ENCODE data around the gene NUP188. TPM values are rescaled to one million over a fixed set of nuclear protein-coding genes. Genes with fewer than 3 reads are reported as not detected.

Gene NUP188
- total and polyA plus RNA-seq, 2 of the 4 experiments (the other 2 are of a cell fraction) = 53.0 to 59.1 TPM

GRCh38 chr9:129011170-129011569 is 63.7 kb downstream of the NUP188 start:
- H3K4ac ChIP-seq (ENCODE audit: low read depth, low read length) = no peak overlapping the region
- no peak overlapping the region for H3K23ac ChIP-seq (ENCODE audit: low read depth, low read length)
- H2AK5ac ChIP-seq (ENCODE audit: low read depth, low read length) = no peak overlapping the region
- no peak overlapping the region for H3K18ac ChIP-seq (ENCODE audit: low read depth, low read length)
- 0 out of 4 replicates have a peak, but pooled peaks cover 0 to 6% of the 10 kb centered on the region in 2 experiments for H3K79me1 ChIP-seq (ENCODE audit: low read depth in 1 of 2, low read length in 2 of 2)
- H2AFZ ChIP-seq (replicated peaks; ENCODE audit: low read length, poor library complexity) = no peak overlapping the region
- no peaks in the 10 kb centered on the region for H3K4me1 ChIP-seq (ENCODE audit: control insufficient read depth, insufficient read depth, low read length)
- H3K27me3 ChIP-seq (ENCODE audit: control insufficient read depth, insufficient read depth, low read length) = no peaks in the 10 kb centered on the region
- POLR2A ChIA-PET (ENCODE audit: unreplicated experiment) = interaction anchor here (0.6 kb wide), 1 partner anchor 149 kb away, joined by 7 read pairs; no protein-coding TSS in a partner anchor
- no peak overlapping the region for H3K4me2 ChIP-seq (ENCODE audit: low read depth, low read length)
- no peak for TF ChIP-seq SMC3 (IDR thresholded peaks at IDR 0.05; ENCODE audit: low read depth, low read length)
- TF ChIP-seq RAD21 (IDR thresholded peaks at IDR 0.05; ENCODE audit: low read length) = no peak
- no peak for TF ChIP-seq ELK1 (IDR thresholded peaks at IDR 0.05; ENCODE audit: borderline replicate concordance, low read depth, low read length)
- TF ChIP-seq NFE2L2 (IDR thresholded peaks at IDR 0.05; ENCODE audit: low read depth, low read length) = no peak
- TF ChIP-seq POLR2A (IDR thresholded peaks at IDR 0.05; ENCODE audit: low read depth, low read length) = no peak
- no peak for TF ChIP-seq RFX5 (IDR thresholded peaks at IDR 0.05; ENCODE audit: low read depth, low read length)
- no peak for TF ChIP-seq CHD1 (IDR thresholded peaks at IDR 0.05; ENCODE audit: low read depth, low read length)
- no peak for TF ChIP-seq CTCF (conservative IDR thresholded peaks at IDR 0.05; ENCODE audit: low read depth, low read length)
- TF ChIP-seq MXI1 (IDR thresholded peaks at IDR 0.05; ENCODE audit: borderline replicate concordance, low read depth, low read length) = no peak
- no peak for TF ChIP-seq MAZ (IDR thresholded peaks at IDR 0.05; ENCODE audit: borderline replicate concordance, low read depth, low read length)
- TF ChIP-seq RCOR1 (IDR thresholded peaks at IDR 0.05; ENCODE audit: insufficient replicate concordance, low read length) = no peak
- no peak for TF ChIP-seq MAFK (IDR thresholded peaks at IDR 0.05; ENCODE audit: low read depth, low read length)
- TF ChIP-seq FOS (IDR thresholded peaks at IDR 0.05; ENCODE audit: low read depth, low read length) = no peak
- no peak for TF ChIP-seq CEBPB (IDR thresholded peaks at IDR 0.05; ENCODE audit: low read depth, low read length)
- H3K4me3 ChIP-seq (ENCODE audit: insufficient read depth, low read depth, low read length) = no peak overlapping the region
- H4K91ac ChIP-seq (ENCODE audit: insufficient read depth, low read depth, low read length) = no peak overlapping the region
- in situ Hi-C loops (cut with MboI; ENCODE audit: low sequenced_read_pairs) = no loop called here
- no peak for ATAC-seq (ENCODE audit: low read depth)
- DNase-seq = no peak
- no peaks in the 10 kb centered on the region for H3K9me1 ChIP-seq (ENCODE audit: insufficient read depth, low read length)
- dilution Hi-C loops (cut with HindIII; ENCODE audit: low sequenced_read_pairs, unreplicated experiment) = no loop called here
- no TSS peak for BruUV-seq (replicated peaks)
- H3K36me3 ChIP-seq (ENCODE audit: control insufficient read depth, insufficient read depth, low read length) = peaks cover 39% of the 10 kb centered on the region
- 97% methylated on average over 6 of the region's 19 CpGs; no CpG with 5 or more reads in 1 of the 2 experiments for WGBS, 2 experiments (ENCODE audit: extremely low coverage in 2 of 2, insufficient read length in 1 of 2)
- CTCF ChIA-PET = no interaction called here
- H3K9me3 ChIP-seq (ENCODE audit: control insufficient read depth, insufficient read depth, low read length) = no peaks in the 10 kb centered on the region
- no peak overlapping the region for H3K27ac ChIP-seq (ENCODE audit: insufficient read depth, low read length)
- H4K20me1 ChIP-seq (ENCODE audit: insufficient read depth, low read length) = peaks cover 7% of the 10 kb centered on the region
- no peak overlapping the region for H4K8ac ChIP-seq (ENCODE audit: low read depth in 2 of 2, low read length in 2 of 2)
- no peak overlapping the region for H3K14ac ChIP-seq (replicated peaks; ENCODE audit: low read depth, low read length)
- no peak overlapping the region for H3K56ac ChIP-seq (ENCODE audit: extremely low read depth, insufficient read depth, low read length)
- H2AK9ac ChIP-seq (replicated peaks; ENCODE audit: low read depth, low read length, poor library complexity) = peak overlapping the region; percentile 37
- intact Hi-C loops (cut with micrococcal nuclease) = no loop called here
- no peak overlapping the region for H4K5ac ChIP-seq (ENCODE audit: low read depth, low read length)
- no peak overlapping the region for H2BK120ac ChIP-seq (ENCODE audit: low read depth, low read length)
- H3K9ac ChIP-seq (ENCODE audit: low read depth, low read length) = no peak overlapping the region
- H2BK5ac ChIP-seq (ENCODE audit: low read depth, low read length, poor library complexity, severe bottlenecking) = no peak overlapping the region
- H2BK20ac ChIP-seq (ENCODE audit: low read depth, low read length) = no peak overlapping the region
- H2BK15ac ChIP-seq (ENCODE audit: low read depth, low read length) = no peak overlapping the region
